IMR-90 (cell line): ENCODE results near the gene GPC6. TPM values are rescaled to one million over a fixed set of nuclear protein-coding genes. Genes with fewer than 3 reads are reported as not detected.

Experiments used
- ATAC-seq: fragments of 200-7000 bp; cut with Tn5 transposase; 2 replicates; pipeline ENCODE4 v1.9.1; 2020; ENCODE audit warnings: low read depth, mild to moderate bottlenecking, moderate library complexity
- BruUV-seq: library from RNA; stranded (reverse); fragments of 400-500 nt; replicated peaks from 2 replicates; lab custom pipeline; 2021; lab: Mats Ljungman, UMichigan
- CTCF ChIA-PET: fragments of 300-600 bp; formaldehyde crosslinking; extraction: SDS; loops from one replicate; lab custom pipeline; 2021; ENCODE audit warnings: antibody characterized with exemption; lab: Yijun Ruan, JAX
- POLR2A ChIA-PET: fragments of 300-600 bp; sonication (Branson Sonifier 250); formaldehyde crosslinking; loops from one replicate; lab custom pipeline; 2022; ENCODE audit warnings: antibody characterized with exemption; ENCODE audit not compliant: unreplicated experiment; lab: Charles Lee
- DNase-seq: peaks from one replicate; pipeline ENCODE4 v3.0.0; 2013
- H2AFZ ChIP-seq: replicated peaks from 2 replicates; pipeline ENCODE3; 2013; ENCODE audit warnings: low read length, mild to moderate bottlenecking; ENCODE audit not compliant: poor library complexity
- H2AK5ac ChIP-seq: 2 replicates; pipeline ENCODE4 v1.6.1; 2013; ENCODE audit warnings: low read depth, low read length, inconsistent platforms
- H2AK9ac ChIP-seq: replicated peaks from 2 replicates; pipeline ENCODE3; 2013; ENCODE audit warnings: mild to moderate bottlenecking, low read depth, low read length, moderate library complexity; ENCODE audit not compliant: poor library complexity
- H2BK120ac ChIP-seq: 2 replicates; pipeline ENCODE4 v1.6.1; 2013; ENCODE audit warnings: low read depth, low read length, inconsistent platforms
- H2BK15ac ChIP-seq: 3 replicates; pipeline ENCODE4 v1.6.1; 2013; ENCODE audit warnings: low read depth, low read length, inconsistent platforms
- H2BK20ac ChIP-seq: 2 replicates; pipeline ENCODE4 v1.6.1; 2013; ENCODE audit warnings: low read depth, mild to moderate bottlenecking, inconsistent platforms, low read length, moderate library complexity
- H2BK5ac ChIP-seq: 2 replicates; pipeline ENCODE4 v1.6.1; 2013; ENCODE audit warnings: mild to moderate bottlenecking, low read depth, low read length, inconsistent platforms; ENCODE audit not compliant: poor library complexity, severe bottlenecking
- H3K14ac ChIP-seq: replicated peaks from 2 replicates; pipeline ENCODE4 v1.6.1; 2013; ENCODE audit warnings: low read depth, low read length, inconsistent platforms
- H3K18ac ChIP-seq: 2 replicates; pipeline ENCODE4 v1.6.1; 2013; ENCODE audit warnings: low read depth, low read length, control low read depth
- H3K23ac ChIP-seq: 2 replicates; pipeline ENCODE4 v1.6.1; 2013; ENCODE audit warnings: low read depth, low read length, inconsistent platforms
- H3K27ac ChIP-seq: 2 replicates; pipeline ENCODE4 v1.5.1; 2013; ENCODE audit warnings: mild to moderate bottlenecking, control low read depth, low read length; ENCODE audit not compliant: insufficient read depth
- H3K27me3 ChIP-seq: 2 replicates; pipeline ENCODE4 v1.6.1; 2013; ENCODE audit warnings: low read length; ENCODE audit not compliant: control insufficient read depth, insufficient read depth
- H3K36me3 ChIP-seq: 2 replicates; pipeline ENCODE4 v1.6.1; 2013; ENCODE audit warnings: low read length, mixed read lengths; ENCODE audit not compliant: control insufficient read depth, insufficient read depth
- H3K4ac ChIP-seq: 2 replicates; pipeline ENCODE4 v1.6.1; 2013; ENCODE audit warnings: low read depth, low read length, inconsistent platforms
- H3K4me1 ChIP-seq: 2 replicates; pipeline ENCODE4 v1.6.1; 2013; ENCODE audit warnings: low read length, mixed read lengths; ENCODE audit not compliant: control insufficient read depth, insufficient read depth
- H3K4me2 ChIP-seq: 2 replicates; pipeline ENCODE4 v1.6.1; 2013; ENCODE audit warnings: low read depth, mild to moderate bottlenecking, control low read depth, low read length, moderate library complexity
- H3K4me3 ChIP-seq: 2 replicates; pipeline ENCODE4 v1.5.1; 2013; ENCODE audit warnings: low read depth, mild to moderate bottlenecking, control low read depth, low read length, moderate library complexity; ENCODE audit not compliant: insufficient read depth
- H3K56ac ChIP-seq: 2 replicates; pipeline ENCODE4 v1.6.1; 2013; ENCODE audit warnings: low read length, inconsistent platforms; ENCODE audit not compliant: insufficient read depth; ENCODE audit errors: extremely low read depth
- H3K79me1 ChIP-seq, 2 experiments: 2 replicates each; pipeline ENCODE4 v1.6.1; 2013; ENCODE audit warnings: low read length in 2 of 2, inconsistent platforms in 1 of 2, low read depth in 1 of 2
- H3K9ac ChIP-seq: 2 replicates; pipeline ENCODE4 v1.6.1; 2013; ENCODE audit warnings: low read depth, low read length, control low read depth
- H3K9me1 ChIP-seq: 2 replicates; pipeline ENCODE4 v1.6.1; 2013; ENCODE audit warnings: low read length, inconsistent platforms; ENCODE audit not compliant: insufficient read depth
- H3K9me3 ChIP-seq: 2 replicates; pipeline ENCODE4 v1.6.1; 2013; ENCODE audit warnings: low read length; ENCODE audit not compliant: control insufficient read depth, insufficient read depth
- H4K20me1 ChIP-seq: 2 replicates; pipeline ENCODE4 v1.6.1; 2013; ENCODE audit warnings: low read length, inconsistent platforms; ENCODE audit not compliant: insufficient read depth
- H4K5ac ChIP-seq: 2 replicates; pipeline ENCODE4 v1.6.1; 2013; ENCODE audit warnings: mild to moderate bottlenecking, low read depth, low read length, control low read depth
- H4K8ac ChIP-seq, 2 experiments: 2 replicates each; pipeline ENCODE4 v1.6.1; 2013; ENCODE audit warnings: low read depth in 2 of 2, low read length in 2 of 2, control low read depth in 1 of 2, inconsistent platforms in 1 of 2
- H4K91ac ChIP-seq: 2 replicates; pipeline ENCODE4 v1.6.1; 2013; ENCODE audit warnings: low read depth, low read length, inconsistent platforms; ENCODE audit not compliant: insufficient read depth
- CEBPB ChIP-seq: IDR thresholded peaks from 2 replicates; pipeline ENCODE4 v1.6.1; 2012; ENCODE audit warnings: low read depth, low read length, improper control_type of control experiment
- CTCF ChIP-seq: conservative IDR thresholded peaks from 2 replicates; pipeline ENCODE4 v1.5.1; 2012; ENCODE audit warnings: mild to moderate bottlenecking, low read depth, low read length, improper control_type of control experiment
- ELK1 ChIP-seq: fragments of 150-350 bp; IDR thresholded peaks from 2 replicates; pipeline ENCODE4 v1.6.1; 2016; ENCODE audit warnings: low read depth, mild to moderate bottlenecking, low read length, moderate library complexity, borderline replicate concordance
- MAFK ChIP-seq: IDR thresholded peaks from 2 replicates; pipeline ENCODE4 v1.6.1; 2012; ENCODE audit warnings: low read depth, low read length, improper control_type of control experiment
- MXI1 ChIP-seq: IDR thresholded peaks from 2 replicates; pipeline ENCODE4 v1.6.1; 2012; ENCODE audit warnings: low read depth, mild to moderate bottlenecking, low read length, moderate library complexity, borderline replicate concordance
- NFE2L2 ChIP-seq: fragments of 150-350 bp; IDR thresholded peaks from 2 replicates; pipeline ENCODE4 v1.6.1; 2016; ENCODE audit warnings: low read depth, mild to moderate bottlenecking, low read length
- POLR2A ChIP-seq: IDR thresholded peaks from 2 replicates; pipeline ENCODE4 v1.6.1; 2012; ENCODE audit warnings: mild to moderate bottlenecking, low read depth, low read length
- RAD21 ChIP-seq: IDR thresholded peaks from 2 replicates; pipeline ENCODE4 v1.6.1; 2012; ENCODE audit warnings: low read length, improper control_type of control experiment
- USF2 ChIP-seq: fragments of 150-350 bp; IDR thresholded peaks from 2 replicates; pipeline ENCODE4 v1.6.1; 2017; ENCODE audit warnings: mild to moderate bottlenecking, antibody characterized with exemption, low read length, low read depth
- WGBS, 2 experiments: methylation state at CpG; one replicate each; pipeline versions ENCODE4 v1.1.5 to v1.1.7; 2013; ENCODE audit warnings: missing lambda C conversion rate in 2 of 2; ENCODE audit not compliant: insufficient read length in 1 of 2; ENCODE audit errors: extremely low coverage in 2 of 2; 5-methylcytosine and 5-hydroxymethylcytosine counted together
- dilution Hi-C: fragments of 300-500 bp; cut with HindIII; formaldehyde crosslinking; loops from one replicate; pipeline ENCODE4 v1.14.3; 2018; ENCODE audit warnings: low sequenced_read_pairs; ENCODE audit not compliant: unreplicated experiment
- in situ Hi-C: fragments of 300-500 bp; cut with MboI; formaldehyde crosslinking; loops from 3 replicates; pipeline ENCODE4 v1.14.3; 2019; ENCODE audit warnings: low sequenced_read_pairs, inconsistent platforms, mixed read lengths
- intact Hi-C: fragments of 100-400 bp; cut with micrococcal nuclease; formaldehyde crosslinking; loops from 2 replicates; pipeline ENCODE4 v1.10.0; 2022
- polyA plus RNA-seq, 3 experiments: library from polyadenylated mRNA; depleted of rRNA; stranded (reverse); fragments of >200 nt; gene quantifications; 2 replicates each; pipeline ENCODE4 v1.2.3, GENCODE V29; 2012; ENCODE audit warnings: low replicate concordance in 1 of 3
- total RNA-seq: library from RNA; depleted of rRNA; stranded (reverse); fragments of >200 nt; gene quantifications from 2 replicates; pipeline ENCODE4 v1.2.3, GENCODE V29; 2012

Gene GPC6
- total and polyA plus RNA-seq, 2 of the 4 experiments (the other 2 are of a cell fraction): 14.9 to 39.4 TPM

GRCh38 chr13:94140511-94140910 lies 913.9 kb downstream of the GPC6 start:
- ATAC-seq (no peak), DNase-seq (no peak)
- no peak overlapping the region; the same call in 1 of the 2 replicates for H4K5ac ChIP-seq
- no peak overlapping the region for H2BK120ac ChIP-seq
- no peak overlapping the region for H4K91ac ChIP-seq
- H3K14ac ChIP-seq: no peak overlapping the region
- H3K4ac ChIP-seq: no peak overlapping the region
- WGBS, 2 experiments: no CpG with 5 or more reads among the region's 2 CpGs
- TF ChIP-seq USF2: no peak
- no peak for TF ChIP-seq MXI1
- no peak for TF ChIP-seq RAD21
- TF ChIP-seq CTCF: no peak
- no peak for TF ChIP-seq POLR2A
- no peak for TF ChIP-seq CEBPB
- no peak for TF ChIP-seq NFE2L2
- TF ChIP-seq ELK1: no peak
- TF ChIP-seq MAFK: no peak
- H3K4me2 ChIP-seq: no peak overlapping the region
- H2BK15ac ChIP-seq: no peak overlapping the region
- no peak overlapping the region for H3K4me3 ChIP-seq
- no peaks in the 10 kb centered on the region for H3K9me3 ChIP-seq
- no peak overlapping the region for H3K18ac ChIP-seq
- H3K27me3 ChIP-seq: no peaks in the 10 kb centered on the region
- H2AK5ac ChIP-seq: no peak overlapping the region
- POLR2A ChIA-PET: interaction anchor here (1.3 kb wide), 1 partner anchor 10 kb away, joined by 5 read pairs; no protein-coding TSS in a partner anchor
- no peak overlapping the region for H3K27ac ChIP-seq
- CTCF ChIA-PET: no interaction called here
- no peak overlapping the region for H2BK20ac ChIP-seq
- intact Hi-C loops: no loop called here
- H2BK5ac ChIP-seq: no peak overlapping the region
- no peak overlapping the region for H3K23ac ChIP-seq
- no peaks in the 10 kb centered on the region for H3K9me1 ChIP-seq
- no peak overlapping the region for H4K8ac ChIP-seq
- in situ Hi-C loops: no loop called here
- no TSS peak for BruUV-seq
- H3K79me1 ChIP-seq: no peaks in the 10 kb centered on the region
- H3K9ac ChIP-seq: no peak overlapping the region
- H2AK9ac ChIP-seq: no peak overlapping the region
- H3K56ac ChIP-seq: no peak overlapping the region
- H3K36me3 ChIP-seq: no peaks in the 10 kb centered on the region
- no peaks in the 10 kb centered on the region for H4K20me1 ChIP-seq
- no peaks in the 10 kb centered on the region for H3K4me1 ChIP-seq
- no peak overlapping the region for H2AFZ ChIP-seq
- dilution Hi-C loops: no loop called here
